WTC11 (cell line): ENCODE results near the gene HSD17B12.

ENCODE experiments used
- CTCF ChIP-seq: fragments of 200-600 bp; IDR thresholded peaks from 2 replicates; pipeline ENCODE4 v1.8.0; 2022; ENCODE audit warnings: antibody characterized with exemption
- ETV6 ChIP-seq: sonication (generic); formaldehyde crosslinking; IDR thresholded peaks from 2 replicates; pipeline ENCODE4 v1.8.1; 2022; ENCODE audit warnings: mild to moderate bottlenecking, missing genetic modification reagents
- HMGXB4 ChIP-seq: sonication (generic); formaldehyde crosslinking; IDR thresholded peaks from 2 replicates; pipeline ENCODE4 v1.8.1; 2023; ENCODE audit warnings: mild to moderate bottlenecking, moderate library complexity, missing genetic modification reagents
- NFYB ChIP-seq: sonication (generic); formaldehyde crosslinking; conservative IDR thresholded peaks from 2 replicates; pipeline ENCODE4 v1.8.0; 2022; ENCODE audit warnings: low read depth, missing genetic modification reagents
- TEAD4 ChIP-seq: sonication (generic); formaldehyde crosslinking; IDR thresholded peaks from 2 replicates; pipeline ENCODE4 v1.8.0; 2022; ENCODE audit warnings: mild to moderate bottlenecking, missing genetic modification reagents
- ZNF121 ChIP-seq: sonication (generic); formaldehyde crosslinking; IDR thresholded peaks from 2 replicates; pipeline ENCODE4 v1.8.0; 2023; ENCODE audit warnings: missing genetic modification reagents
- ZNF532 ChIP-seq: fragments of 250-450 bp; sonication (Bioruptor Pico); IDR thresholded peaks from 2 replicates; pipeline ENCODE4 v1.9.0; 2021; ENCODE audit warnings: mild to moderate bottlenecking, borderline replicate concordance
- TF ChIP-seq, protein P1 (sequence below): sonication (generic); formaldehyde crosslinking; IDR thresholded peaks from 2 replicates; pipeline ENCODE4 v1.8.0; 2022; ENCODE audit warnings: mild to moderate bottlenecking, missing genetic modification reagents
- TF ChIP-seq, protein P2 (sequence below): sonication (generic); formaldehyde crosslinking; IDR thresholded peaks from 2 replicates; pipeline ENCODE4 v1.8.1; 2023; ENCODE audit warnings: mild to moderate bottlenecking, missing genetic modification reagents, moderate library complexity
- TF ChIP-seq, protein P3 (sequence below): fragments of 250-450 bp; sonication (Bioruptor Pico); IDR thresholded peaks from 2 replicates; pipeline ENCODE4 v1.9.0; 2021; ENCODE audit warnings: mild to moderate bottlenecking
- TF ChIP-seq, protein P4 (sequence below): sonication (generic); formaldehyde crosslinking; IDR thresholded peaks from 2 replicates; pipeline ENCODE4 v1.8.1; 2022; ENCODE audit warnings: mild to moderate bottlenecking, moderate library complexity, missing genetic modification reagents

DNA sequence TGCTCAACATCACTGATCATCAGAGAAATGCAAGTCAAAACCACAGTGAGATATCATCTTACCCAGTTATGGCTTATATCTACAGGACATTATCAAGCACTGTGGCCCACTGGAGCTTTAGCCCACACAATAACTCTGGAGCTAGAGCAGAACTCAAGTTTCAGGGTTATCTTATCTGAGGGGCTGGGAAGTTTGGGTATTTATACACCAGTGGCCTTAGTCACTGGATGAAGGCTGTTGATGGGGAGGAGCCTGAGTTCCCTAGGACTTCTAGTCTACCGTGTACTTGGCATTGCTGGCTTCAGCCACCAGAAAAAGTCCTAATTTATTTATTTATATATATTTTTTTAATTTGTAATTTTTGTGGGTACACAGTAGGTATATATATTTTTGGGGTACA, 19.3 kb downstream of the HSD17B12 start:
- TF ChIP-seq, protein P1, sequence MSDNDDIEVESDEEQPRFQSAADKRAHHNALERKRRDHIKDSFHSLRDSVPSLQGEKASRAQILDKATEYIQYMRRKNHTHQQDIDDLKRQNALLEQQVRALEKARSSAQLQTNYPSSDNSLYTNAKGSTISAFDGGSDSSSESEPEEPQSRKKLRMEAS (CRISPR knock-in tag): no peak
- TF ChIP-seq CTCF (no peak), NFYB (CRISPR knock-in tag) (no peak), ZNF532 (no peak), TEAD4 (no peak), ETV6 (no peak), ZNF121 (no peak), HMGXB4 (CRISPR knock-in tag) (no peak)
- TF ChIP-seq, protein P2, sequence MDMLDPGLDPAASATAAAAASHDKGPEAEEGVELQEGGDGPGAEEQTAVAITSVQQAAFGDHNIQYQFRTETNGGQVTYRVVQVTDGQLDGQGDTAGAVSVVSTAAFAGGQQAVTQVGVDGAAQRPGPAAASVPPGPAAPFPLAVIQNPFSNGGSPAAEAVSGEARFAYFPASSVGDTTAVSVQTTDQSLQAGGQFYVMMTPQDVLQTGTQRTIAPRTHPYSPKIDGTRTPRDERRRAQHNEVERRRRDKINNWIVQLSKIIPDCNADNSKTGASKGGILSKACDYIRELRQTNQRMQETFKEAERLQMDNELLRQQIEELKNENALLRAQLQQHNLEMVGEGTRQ: no peak
- TF ChIP-seq, protein P3, sequence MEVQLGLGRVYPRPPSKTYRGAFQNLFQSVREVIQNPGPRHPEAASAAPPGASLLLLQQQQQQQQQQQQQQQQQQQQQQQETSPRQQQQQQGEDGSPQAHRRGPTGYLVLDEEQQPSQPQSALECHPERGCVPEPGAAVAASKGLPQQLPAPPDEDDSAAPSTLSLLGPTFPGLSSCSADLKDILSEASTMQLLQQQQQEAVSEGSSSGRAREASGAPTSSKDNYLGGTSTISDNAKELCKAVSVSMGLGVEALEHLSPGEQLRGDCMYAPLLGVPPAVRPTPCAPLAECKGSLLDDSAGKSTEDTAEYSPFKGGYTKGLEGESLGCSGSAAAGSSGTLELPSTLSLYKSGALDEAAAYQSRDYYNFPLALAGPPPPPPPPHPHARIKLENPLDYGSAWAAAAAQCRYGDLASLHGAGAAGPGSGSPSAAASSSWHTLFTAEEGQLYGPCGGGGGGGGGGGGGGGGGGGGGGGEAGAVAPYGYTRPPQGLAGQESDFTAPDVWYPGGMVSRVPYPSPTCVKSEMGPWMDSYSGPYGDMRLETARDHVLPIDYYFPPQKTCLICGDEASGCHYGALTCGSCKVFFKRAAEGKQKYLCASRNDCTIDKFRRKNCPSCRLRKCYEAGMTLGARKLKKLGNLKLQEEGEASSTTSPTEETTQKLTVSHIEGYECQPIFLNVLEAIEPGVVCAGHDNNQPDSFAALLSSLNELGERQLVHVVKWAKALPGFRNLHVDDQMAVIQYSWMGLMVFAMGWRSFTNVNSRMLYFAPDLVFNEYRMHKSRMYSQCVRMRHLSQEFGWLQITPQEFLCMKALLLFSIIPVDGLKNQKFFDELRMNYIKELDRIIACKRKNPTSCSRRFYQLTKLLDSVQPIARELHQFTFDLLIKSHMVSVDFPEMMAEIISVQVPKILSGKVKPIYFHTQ (CRISPR knock-in tag): no peak
- TF ChIP-seq, protein P4, sequence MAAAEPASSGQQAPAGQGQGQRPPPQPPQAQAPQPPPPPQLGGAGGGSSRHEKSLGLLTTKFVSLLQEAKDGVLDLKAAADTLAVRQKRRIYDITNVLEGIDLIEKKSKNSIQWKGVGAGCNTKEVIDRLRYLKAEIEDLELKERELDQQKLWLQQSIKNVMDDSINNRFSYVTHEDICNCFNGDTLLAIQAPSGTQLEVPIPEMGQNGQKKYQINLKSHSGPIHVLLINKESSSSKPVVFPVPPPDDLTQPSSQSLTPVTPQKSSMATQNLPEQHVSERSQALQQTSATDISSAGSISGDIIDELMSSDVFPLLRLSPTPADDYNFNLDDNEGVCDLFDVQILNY (CRISPR knock-in tag): no peak
